Measurements from ENCODE around the gene NIPAL1.

DNA sequence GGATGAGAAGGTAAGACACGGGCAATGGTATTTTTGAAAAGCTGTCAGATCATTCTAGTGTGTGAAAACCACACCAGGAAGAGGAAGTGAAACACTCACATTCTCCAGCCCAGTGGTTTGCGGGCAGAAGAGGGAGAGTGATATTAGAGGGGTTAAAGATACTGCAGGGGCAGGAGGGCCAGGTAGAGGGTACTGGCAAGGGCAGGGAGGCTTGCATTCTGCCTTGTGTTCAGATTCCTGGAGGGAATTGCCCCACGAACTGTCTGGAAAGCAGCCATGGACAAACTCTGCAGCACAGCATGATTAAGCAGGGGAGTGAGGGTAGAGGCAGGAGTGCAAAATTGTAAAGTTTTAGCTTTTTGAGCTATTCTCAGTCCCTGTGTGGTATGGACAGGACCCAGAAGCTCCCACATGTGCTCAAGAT, 30.9 kb downstream of the NIPAL1 start:
- TF ChIP-seq CTCF (IDR thresholded peaks at IDR 0.05 in 8 of 11, conservative IDR thresholded peaks at IDR 0.05 in 3 of 11) (no peak), POLR2A (IDR thresholded peaks at IDR 0.05) (no peak)

Measured in spleen (tissue), 7 donors.